ENCODE results near the gene PGBD4.

- no peak for TF ChIP-seq EZH2 (IDR thresholded peaks at IDR 0.05; ENCODE audit: borderline replicate concordance, low read length)
- TF ChIP-seq CTCF (IDR thresholded peaks at IDR 0.05; ENCODE audit: low read length) = no peak
Measured at GRCh38 chr15:34099914-34100313, 2.0 kb upstream of the PGBD4 start.
